ENCODE measurements around the gene COL15A1.
"Not testable (repeated sequence)": the region's sequence is repeated elsewhere in the genome, so short reads cannot be mapped to it uniquely, and the experiment has no call there.

COL15A1 gene

GRCh38 chr9:99006511-99006910 is 62.8 kb downstream of the COL15A1 start:
- H3K4me1 ChIP-seq (ENCODE audit: low read length), result no peaks in the 10 kb centered on the region
- peaks cover 19% of the 10 kb centered on the region; the same call in 1 of the 2 replicates for H3K9me3 ChIP-seq (ENCODE audit: insufficient read depth, low read length)
- H3K4me3 ChIP-seq (ENCODE audit: low read length), result no peak overlapping the region
- no peaks in the 10 kb centered on the region for H3K79me2 ChIP-seq (ENCODE audit: low read length)
- H3K27ac ChIP-seq (ENCODE audit: low read length), result no peak overlapping the region
- H3K9ac ChIP-seq (ENCODE audit: low read length), result no peak overlapping the region
- H3K36me3 ChIP-seq (replicated peaks; ENCODE audit: low read depth, low read length), result no peaks in the 10 kb centered on the region
- no peaks in the 10 kb centered on the region for H4K20me1 ChIP-seq (ENCODE audit: insufficient read depth, low read length)
- no peaks in the 10 kb centered on the region for H3K27me3 ChIP-seq (ENCODE audit: low read depth, low read length)
- TF ChIP-seq EZH2phosphoT487 (IDR thresholded peaks at IDR 0.05; ENCODE audit: low read depth) (no peak), CTCF (IDR thresholded peaks at IDR 0.05; ENCODE audit: low read depth, low read length) (no peak)
- H2AFZ ChIP-seq (ENCODE audit: low read depth, low read length), result no peak overlapping the region
- no peak overlapping the region for H3K4me2 ChIP-seq (ENCODE audit: low read length)

DNA sequence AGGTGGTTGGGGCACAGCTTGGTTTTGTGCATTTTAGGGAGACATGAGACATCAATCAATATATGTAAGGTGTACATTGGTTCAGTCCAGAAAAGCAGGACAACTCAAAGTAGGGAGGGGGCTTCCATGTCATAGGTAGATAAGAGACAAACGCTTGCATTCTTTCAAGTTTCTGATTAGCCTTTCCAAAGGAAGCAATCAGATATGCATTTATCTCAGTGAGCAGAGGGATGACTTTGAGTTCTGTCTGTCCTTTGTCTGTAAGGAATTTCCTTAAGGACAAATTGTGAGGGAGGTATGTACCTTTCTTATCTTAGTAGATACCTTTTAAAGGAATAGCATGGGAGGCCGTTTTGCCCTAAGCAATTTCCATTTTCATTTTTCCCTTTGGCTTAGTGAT is 63.3 kb downstream of the COL15A1 start:
- Histone ChIP-seq H3K36me3 (replicated peaks; ENCODE audit: low read depth, low read length) (no peaks in the 10 kb centered on the region), H3K79me2 (ENCODE audit: low read length) (no peaks in the 10 kb centered on the region), H3K4me3 (ENCODE audit: low read length) (no peak overlapping the region), H3K4me2 (ENCODE audit: low read length) (no peak overlapping the region), H3K9ac (ENCODE audit: low read length) (no peak overlapping the region), H3K27me3 (ENCODE audit: low read depth, low read length) (no peaks in the 10 kb centered on the region), H4K20me1 (ENCODE audit: insufficient read depth, low read length) (no peaks in the 10 kb centered on the region), H3K4me1 (ENCODE audit: low read length) (no peaks in the 10 kb centered on the region), H2AFZ (ENCODE audit: low read depth, low read length) (no peak overlapping the region), H3K9me3 (ENCODE audit: insufficient read depth, low read length) (peaks cover 19% of the 10 kb centered on the region), H3K27ac (ENCODE audit: low read length) (no peak overlapping the region)
- no peak for TF ChIP-seq EZH2phosphoT487 (IDR thresholded peaks at IDR 0.05; ENCODE audit: low read depth)

- Histone ChIP-seq H3K36me3 (replicated peaks; ENCODE audit: low read depth, low read length) (no peaks in the 10 kb centered on the region), H3K4me3 (ENCODE audit: low read length) (no peak overlapping the region), H4K20me1 (ENCODE audit: insufficient read depth, low read length) (no peaks in the 10 kb centered on the region), H3K4me2 (ENCODE audit: low read length) (no peak overlapping the region), H3K9ac (ENCODE audit: low read length) (no peak overlapping the region), H2AFZ (ENCODE audit: low read depth, low read length) (no peak overlapping the region), H3K27me3 (ENCODE audit: low read depth, low read length) (no peaks in the 10 kb centered on the region), H3K79me2 (ENCODE audit: low read length) (no peaks in the 10 kb centered on the region), H3K27ac (ENCODE audit: low read length) (no peak overlapping the region), H3K9me3 (ENCODE audit: insufficient read depth, low read length) (peaks cover 19% of the 10 kb centered on the region), H3K4me1 (ENCODE audit: low read length) (no peaks in the 10 kb centered on the region)
- TF ChIP-seq CTCF (IDR thresholded peaks at IDR 0.05; ENCODE audit: low read depth, low read length), result no peak
- no peak for TF ChIP-seq EZH2phosphoT487 (IDR thresholded peaks at IDR 0.05; ENCODE audit: low read depth)
Observed at GRCh38 chr9:99008203-99008602, 64.5 kb downstream of the COL15A1 start.

DNA sequence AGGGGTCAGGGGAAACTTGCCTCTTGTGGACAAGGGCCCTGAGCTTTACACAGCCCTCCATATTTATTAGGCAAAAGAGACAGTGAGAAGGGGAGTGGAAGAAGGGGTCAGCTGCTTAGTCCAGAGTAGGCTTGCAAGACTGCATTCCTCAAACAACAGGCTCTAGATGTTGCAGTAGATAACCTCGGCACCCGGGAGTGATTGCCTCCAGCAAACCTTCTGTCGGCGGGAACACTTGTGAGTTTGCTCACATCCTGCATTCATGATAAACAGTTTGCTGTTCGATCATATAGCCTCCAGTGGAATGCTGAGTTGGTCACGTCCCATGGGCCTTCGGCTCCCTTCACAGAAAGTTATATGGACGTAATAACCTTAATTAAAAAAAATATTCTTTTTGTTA is 66.7 kb downstream of the COL15A1 start:
- not testable (repeated sequence) for H3K4me1 ChIP-seq (ENCODE audit: low read length); H3K79me2 ChIP-seq (ENCODE audit: low read length); H2AFZ ChIP-seq (ENCODE audit: low read depth, low read length); H3K27ac ChIP-seq (ENCODE audit: low read length); H4K20me1 ChIP-seq (ENCODE audit: insufficient read depth, low read length); H3K27me3 ChIP-seq (ENCODE audit: low read depth, low read length); H3K36me3 ChIP-seq (replicated peaks; ENCODE audit: low read depth, low read length); H3K9ac ChIP-seq (ENCODE audit: low read length); H3K4me2 ChIP-seq (ENCODE audit: low read length); H3K4me3 ChIP-seq (ENCODE audit: low read length)
- peaks cover 19% of the 10 kb centered on the region for H3K9me3 ChIP-seq (ENCODE audit: insufficient read depth, low read length)

- H3K9me3 ChIP-seq (ENCODE audit: insufficient read depth, low read length), result peaks cover 19% of the 10 kb centered on the region
- no peak for TF ChIP-seq EZH2phosphoT487 (IDR thresholded peaks at IDR 0.05; ENCODE audit: low read depth)
- no peak for TF ChIP-seq CTCF (IDR thresholded peaks at IDR 0.05; ENCODE audit: low read depth, low read length)
Observed at GRCh38 chr9:99011161-99011709, 67.5 kb downstream of the COL15A1 start.

More at GRCh38 chr9:99011161-99011709, 67.5 kb downstream of the COL15A1 start:
- no peaks in the 10 kb centered on the region for H4K20me1 ChIP-seq (ENCODE audit: insufficient read depth, low read length)
- H3K36me3 ChIP-seq (replicated peaks; ENCODE audit: low read depth, low read length), result no peaks in the 10 kb centered on the region
- no peaks in the 10 kb centered on the region for H3K4me1 ChIP-seq (ENCODE audit: low read length)
- no peak overlapping the region for H3K9ac ChIP-seq (ENCODE audit: low read length)
- no peak overlapping the region for H3K27ac ChIP-seq (ENCODE audit: low read length)
- no peak overlapping the region for H2AFZ ChIP-seq (ENCODE audit: low read depth, low read length)
- H3K79me2 ChIP-seq (ENCODE audit: low read length), result no peaks in the 10 kb centered on the region
- H3K4me3 ChIP-seq (ENCODE audit: low read length), result no peak overlapping the region
- no peaks in the 10 kb centered on the region for H3K27me3 ChIP-seq (ENCODE audit: low read depth, low read length)
- no peak overlapping the region for H3K4me2 ChIP-seq (ENCODE audit: low read length)
